PC-3 (cell line): ENCODE measurements around the gene TAOK1. TPM values are rescaled to one million over a fixed set of nuclear protein-coding genes. Genes with fewer than 3 reads are reported as not detected.
"Not testable (repeated sequence)": the region's sequence is repeated elsewhere in the genome, so short reads cannot be mapped to it uniquely, and the experiment has no call there.

ENCODE experiments used
- ATAC-seq: fragments of 200-7000 bp; cut with Tn5 transposase; 2 replicates; pipeline ENCODE4 v1.9.1; 2020; ENCODE audit warnings: mild to moderate bottlenecking, moderate library complexity
- BruUV-seq: library from RNA; stranded (reverse); fragments of 400-500 nt; replicated peaks from 2 replicates; lab custom pipeline; 2021; lab: Mats Ljungman, UMichigan
- CTCF ChIA-PET: fragments of 300-600 bp; sonication (Branson Sonifier 250); formaldehyde crosslinking; loops from one replicate; lab custom pipeline; 2022; ENCODE audit warnings: antibody characterized with exemption; lab: Charles Lee
- POLR2A ChIA-PET: fragments of 300-600 bp; sonication (Branson Sonifier 250); formaldehyde crosslinking; loops from one replicate; lab custom pipeline; 2022; ENCODE audit warnings: antibody characterized with exemption; ENCODE audit not compliant: unreplicated experiment; lab: Charles Lee
- DNase-seq: peaks from one replicate; pipeline ENCODE4 v3.0.0-alpha.2; 2015
- H2AFZ ChIP-seq: fragments of 300-600 bp; sonication (generic); 2 replicates; pipeline ENCODE4 v1.6.0; 2016; ENCODE audit warnings: antibody characterized with exemption, low read length
- H3F3A ChIP-seq: fragments of 300-600 bp; sonication (generic); one replicate; pipeline ENCODE4 v1.6.0; 2017; ENCODE audit warnings: antibody characterized with exemption, low read length, control low read depth, mild to moderate bottlenecking; ENCODE audit not compliant: unreplicated experiment
- H3K27ac ChIP-seq: fragments of 300-600 bp; sonication (generic); 2 replicates; pipeline ENCODE4 v1.5.1; 2016; ENCODE audit warnings: mild to moderate bottlenecking, low read length
- H3K27me3 ChIP-seq: fragments of 300-600 bp; sonication (generic); 2 replicates; pipeline ENCODE4 v1.6.1; 2016; ENCODE audit warnings: low read length, mixed read lengths
- H3K36me3 ChIP-seq: fragments of 300-600 bp; sonication (generic); 2 replicates; pipeline ENCODE4 v1.6.1; 2016; ENCODE audit warnings: low read depth, mixed run types, low read length, mixed read lengths
- H3K4me1 ChIP-seq: fragments of 300-600 bp; sonication (generic); 2 replicates; pipeline ENCODE4 v1.5.1; 2016; ENCODE audit warnings: low read length; ENCODE audit not compliant: insufficient read depth
- H3K4me2 ChIP-seq: fragments of 300-600 bp; sonication (generic); 2 replicates; pipeline ENCODE4 v1.6.0; 2016; ENCODE audit warnings: low read length
- H3K4me3 ChIP-seq: fragments of 300-600 bp; sonication (generic); 2 replicates; pipeline ENCODE4 v1.5.1; 2016; ENCODE audit warnings: mild to moderate bottlenecking, low read length, mixed read lengths
- H3K79me2 ChIP-seq: fragments of 300-600 bp; sonication (generic); 2 replicates; pipeline ENCODE4 v1.6.1; 2017; ENCODE audit warnings: low read length, mixed read lengths
- H3K9ac ChIP-seq: fragments of 300-600 bp; sonication (generic); 2 replicates; pipeline ENCODE4 v1.6.0; 2016; ENCODE audit warnings: mild to moderate bottlenecking, low read length
- H3K9me2 ChIP-seq: fragments of 300-600 bp; sonication (generic); replicated peaks from 2 replicates; pipeline ENCODE4 v1.6.1; 2016; ENCODE audit warnings: mixed run types, low read length, mixed read lengths
- H3K9me3 ChIP-seq: fragments of 300-600 bp; sonication (generic); 2 replicates; pipeline ENCODE4 v1.6.1; 2016; ENCODE audit warnings: low read length, mixed read lengths
- H4K20me1 ChIP-seq: fragments of 300-600 bp; sonication (generic); 2 replicates; pipeline ENCODE4 v1.6.1; 2016; ENCODE audit warnings: low read length, mixed read lengths
- EZH2 ChIP-seq: fragments of 300-600 bp; sonication (generic); IDR thresholded peaks from one replicate; pipeline ENCODE4 v1.6.1; 2017; ENCODE audit warnings: antibody characterized with exemption, mild to moderate bottlenecking, low read length; ENCODE audit not compliant: unreplicated experiment
- EZH2phosphoT487 ChIP-seq: fragments of 300-600 bp; sonication (generic); IDR thresholded peaks from 2 replicates; pipeline ENCODE4 v1.6.1; 2018; ENCODE audit warnings: mild to moderate bottlenecking, antibody characterized with exemption, low read length, borderline replicate concordance
- intact Hi-C: fragments of 100-400 bp; cut with micrococcal nuclease; formaldehyde crosslinking; loops from 2 replicates; pipeline ENCODE4 v1.9.0; 2023
- total RNA-seq: library from RNA; depleted of rRNA; stranded (reverse); fragments of >200 nt; gene quantifications from 2 replicates; pipeline ENCODE4 v1.2.3, GENCODE V29; 2014
- TF ChIP-seq, protein P1 (sequence below): fragments of 300-600 bp; sonication (generic); conservative IDR thresholded peaks from 2 replicates; pipeline ENCODE4 v1.5.1; 2017; ENCODE audit warnings: antibody characterized with exemption, low read depth, mild to moderate bottlenecking, low read length

Gene TAOK1
- total RNA-seq, 1 experiment from 2014 or later = 17.3 TPM

DNA sequence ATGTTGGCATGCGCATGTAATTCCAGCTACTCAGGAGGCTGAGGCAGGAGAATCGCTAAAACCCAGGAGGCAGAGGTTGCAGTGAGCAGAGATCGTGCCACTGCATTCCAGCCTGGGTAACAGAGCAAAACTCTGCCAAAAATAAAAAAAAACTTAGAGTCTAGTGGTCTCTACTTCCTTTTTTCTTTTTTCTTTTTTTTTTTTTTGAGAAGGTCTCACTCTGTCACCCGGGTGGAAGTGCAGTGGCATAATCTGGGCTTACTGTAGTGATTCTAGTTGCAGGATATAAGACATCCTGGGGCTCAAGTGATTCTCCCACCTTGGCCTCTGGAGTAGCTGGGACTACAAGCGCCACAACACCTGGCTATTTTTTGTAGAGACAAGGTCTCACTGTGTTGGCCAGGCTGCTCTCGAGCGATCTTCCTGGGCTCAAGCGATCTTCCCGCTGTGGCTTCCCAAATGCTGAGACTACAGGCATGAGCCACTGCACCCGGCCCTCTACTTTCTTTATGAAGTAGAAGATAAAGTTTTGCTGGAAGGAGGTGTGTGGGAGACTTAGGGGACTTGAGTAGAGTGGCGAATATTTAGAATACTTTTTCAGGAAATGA is 47.9 kb upstream of the TAOK1 start:
- Histone ChIP-seq H3K79me2 (no peaks in the 10 kb centered on the region), H3K9me2 (no peaks in the 10 kb centered on the region), H3K27ac (no peak overlapping the region), H2AFZ (no peak overlapping the region), H3K9ac (no peak overlapping the region), H3K4me1 (no peaks in the 10 kb centered on the region), H3K27me3 (no peaks in the 10 kb centered on the region), H4K20me1 (no peaks in the 10 kb centered on the region), H3K36me3 (no peaks in the 10 kb centered on the region), H3F3A (no peaks in the 10 kb centered on the region), H3K4me3 (no peak overlapping the region), H3K4me2 (no peak overlapping the region), H3K9me3 (no peaks in the 10 kb centered on the region)
- DNase-seq (no peak), ATAC-seq (no peak)
- POLR2A ChIA-PET = no interaction called here
- TF ChIP-seq EZH2 = no peak
- TF ChIP-seq EZH2phosphoT487 = no peak
- TF ChIP-seq, protein P1, sequence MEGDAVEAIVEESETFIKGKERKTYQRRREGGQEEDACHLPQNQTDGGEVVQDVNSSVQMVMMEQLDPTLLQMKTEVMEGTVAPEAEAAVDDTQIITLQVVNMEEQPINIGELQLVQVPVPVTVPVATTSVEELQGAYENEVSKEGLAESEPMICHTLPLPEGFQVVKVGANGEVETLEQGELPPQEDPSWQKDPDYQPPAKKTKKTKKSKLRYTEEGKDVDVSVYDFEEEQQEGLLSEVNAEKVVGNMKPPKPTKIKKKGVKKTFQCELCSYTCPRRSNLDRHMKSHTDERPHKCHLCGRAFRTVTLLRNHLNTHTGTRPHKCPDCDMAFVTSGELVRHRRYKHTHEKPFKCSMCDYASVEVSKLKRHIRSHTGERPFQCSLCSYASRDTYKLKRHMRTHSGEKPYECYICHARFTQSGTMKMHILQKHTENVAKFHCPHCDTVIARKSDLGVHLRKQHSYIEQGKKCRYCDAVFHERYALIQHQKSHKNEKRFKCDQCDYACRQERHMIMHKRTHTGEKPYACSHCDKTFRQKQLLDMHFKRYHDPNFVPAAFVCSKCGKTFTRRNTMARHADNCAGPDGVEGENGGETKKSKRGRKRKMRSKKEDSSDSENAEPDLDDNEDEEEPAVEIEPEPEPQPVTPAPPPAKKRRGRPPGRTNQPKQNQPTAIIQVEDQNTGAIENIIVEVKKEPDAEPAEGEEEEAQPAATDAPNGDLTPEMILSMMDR = no peak
- BruUV-seq = no TSS peak
- CTCF ChIA-PET = no interaction called here
- intact Hi-C loops = no loop called here

DNA sequence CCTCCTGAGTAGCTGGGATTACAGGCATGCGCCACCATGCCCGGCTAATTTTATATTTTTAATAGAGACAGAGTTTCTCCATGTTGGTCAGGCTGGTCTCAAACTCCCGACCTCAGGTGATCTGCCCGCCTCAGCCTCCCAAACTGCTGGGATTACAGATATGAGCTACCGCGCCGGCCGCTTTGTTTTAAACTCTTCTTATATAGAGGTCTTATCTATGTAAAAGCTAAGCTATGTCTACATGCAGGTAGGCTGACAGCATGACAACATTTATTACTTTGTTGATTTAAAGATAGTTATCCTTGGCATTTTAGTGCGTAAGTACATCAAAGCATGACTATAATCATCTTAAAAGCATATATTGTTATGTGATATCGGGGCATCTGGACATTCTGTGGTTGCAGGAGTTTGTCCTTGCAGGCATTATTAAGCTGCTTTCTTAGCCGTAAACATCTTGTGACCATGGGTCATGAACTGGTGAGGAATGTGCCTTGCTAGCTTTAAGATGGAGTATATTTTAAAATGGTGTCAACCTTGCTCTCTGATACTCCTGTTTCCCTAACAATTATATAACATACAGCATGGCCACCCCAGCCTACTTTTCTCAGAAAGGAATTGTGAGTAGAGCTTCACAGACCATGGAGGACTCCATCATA is 45.8 kb upstream of the TAOK1 start:
- no peak overlapping the region for H2AFZ ChIP-seq
- no peak overlapping the region for H3K27ac ChIP-seq
- no peaks in the 10 kb centered on the region for H3K36me3 ChIP-seq
- H3K27me3 ChIP-seq = no peaks in the 10 kb centered on the region
- no peaks in the 10 kb centered on the region for H3K79me2 ChIP-seq
- ATAC-seq = no peak
- no peak overlapping the region for H3K4me2 ChIP-seq
- H3K4me3 ChIP-seq = no peak overlapping the region
- POLR2A ChIA-PET = no interaction called here
- H3K9me2 ChIP-seq = no peaks in the 10 kb centered on the region
- H3K4me1 ChIP-seq = no peaks in the 10 kb centered on the region
- DNase-seq = no peak
- CTCF ChIA-PET = no interaction called here
- TF ChIP-seq EZH2 (no peak), EZH2phosphoT487 (no peak)
- TF ChIP-seq, protein P1 = no peak
- BruUV-seq = no TSS peak
- no peaks in the 10 kb centered on the region for H4K20me1 ChIP-seq
- no peaks in the 10 kb centered on the region for H3K9me3 ChIP-seq
- intact Hi-C loops = no loop called here
- H3K9ac ChIP-seq = no peak overlapping the region
- H3F3A ChIP-seq = no peaks in the 10 kb centered on the region

DNA sequence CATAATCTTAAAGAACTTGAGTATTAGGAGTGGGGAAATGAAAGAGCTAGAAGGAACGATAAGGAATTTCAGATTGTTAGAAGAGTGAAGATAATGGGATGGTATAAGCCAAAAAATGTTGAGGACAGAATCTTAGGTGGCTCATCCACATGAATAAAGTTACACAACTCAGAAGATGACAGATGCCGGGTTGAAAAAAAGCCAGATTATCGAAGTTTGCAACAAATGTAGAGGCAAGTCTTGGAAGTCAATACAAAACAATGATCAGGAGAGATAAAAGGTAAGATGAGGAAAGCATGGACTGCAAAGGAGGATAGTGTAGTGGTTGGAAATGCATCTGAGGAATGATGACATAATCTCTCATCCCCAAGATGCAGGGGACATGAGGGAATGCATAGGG is 45.1 kb upstream of the TAOK1 start:
- TF ChIP-seq, protein P1 = no peak
- TF ChIP-seq EZH2phosphoT487 = no peak
- no peak for TF ChIP-seq EZH2
- ATAC-seq (no peak), DNase-seq (no peak)
- no peaks in the 10 kb centered on the region for H3K27me3 ChIP-seq
- H3K9me3 ChIP-seq = no peaks in the 10 kb centered on the region
- H3K4me2 ChIP-seq = no peak overlapping the region
- intact Hi-C loops = no loop called here
- H3K9ac ChIP-seq = no peak overlapping the region
- H3K79me2 ChIP-seq = no peaks in the 10 kb centered on the region
- H2AFZ ChIP-seq = no peak overlapping the region
- H3K9me2 ChIP-seq = no peaks in the 10 kb centered on the region
- no peaks in the 10 kb centered on the region for H3K36me3 ChIP-seq
- ChIA-PET CTCF (no interaction called here), POLR2A (no interaction called here)
- no TSS peak for BruUV-seq
- H3K4me1 ChIP-seq = no peaks in the 10 kb centered on the region
- H3F3A ChIP-seq = no peaks in the 10 kb centered on the region
- no peak overlapping the region for H3K27ac ChIP-seq
- H4K20me1 ChIP-seq = no peaks in the 10 kb centered on the region
- no peak overlapping the region for H3K4me3 ChIP-seq

DNA sequence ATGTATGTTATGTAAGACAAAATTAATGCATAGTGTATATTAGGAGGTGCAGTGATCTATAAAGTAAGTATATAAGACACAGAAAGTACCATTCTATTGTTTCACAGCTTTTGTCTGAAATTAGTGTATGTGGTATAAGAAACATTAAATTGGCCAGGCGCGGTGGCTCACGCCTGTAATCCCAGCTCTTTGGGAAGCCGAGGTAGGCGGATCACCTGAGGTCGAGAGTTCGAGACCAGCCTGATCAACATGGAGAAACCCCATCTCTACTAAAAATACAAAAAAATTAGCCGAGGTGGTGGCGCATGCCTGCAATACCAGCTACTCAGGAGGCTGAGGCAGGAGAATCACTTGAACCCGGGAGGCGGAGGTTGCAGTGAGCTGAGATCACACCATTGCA is 44.7 kb upstream of the TAOK1 start:
- ATAC-seq, BruUV-seq, H3K36me3 ChIP-seq, CTCF ChIA-PET, H3K9me2 ChIP-seq, H3K4me3 ChIP-seq, POLR2A ChIA-PET, H3K79me2 ChIP-seq, H4K20me1 ChIP-seq, H3K27me3 ChIP-seq, H3K4me1 ChIP-seq, H2AFZ ChIP-seq, DNase-seq, H3K27ac ChIP-seq, H3F3A ChIP-seq, H3K9ac ChIP-seq, H3K4me2 ChIP-seq, intact Hi-C loops, H3K9me3 ChIP-seq: not testable (repeated sequence)
